Activated CD4-positive, alpha-beta T cell treated with anti-CD3 and anti-CD28 coated beads, Interleukin-2, amount 50 U/mL, for 4 hours (primary cell): ENCODE data around the gene RALGAPA1.
"Not testable (repeated sequence)": the region's sequence is repeated elsewhere in the genome, so short reads cannot be mapped to it uniquely, and the experiment has no call there.

Source experiments
- DNase-seq, 2 experiments: peaks; one replicate each; pipeline ENCODE4 v3.0.0-alpha.2; 2020

Gene RALGAPA1

DNA sequence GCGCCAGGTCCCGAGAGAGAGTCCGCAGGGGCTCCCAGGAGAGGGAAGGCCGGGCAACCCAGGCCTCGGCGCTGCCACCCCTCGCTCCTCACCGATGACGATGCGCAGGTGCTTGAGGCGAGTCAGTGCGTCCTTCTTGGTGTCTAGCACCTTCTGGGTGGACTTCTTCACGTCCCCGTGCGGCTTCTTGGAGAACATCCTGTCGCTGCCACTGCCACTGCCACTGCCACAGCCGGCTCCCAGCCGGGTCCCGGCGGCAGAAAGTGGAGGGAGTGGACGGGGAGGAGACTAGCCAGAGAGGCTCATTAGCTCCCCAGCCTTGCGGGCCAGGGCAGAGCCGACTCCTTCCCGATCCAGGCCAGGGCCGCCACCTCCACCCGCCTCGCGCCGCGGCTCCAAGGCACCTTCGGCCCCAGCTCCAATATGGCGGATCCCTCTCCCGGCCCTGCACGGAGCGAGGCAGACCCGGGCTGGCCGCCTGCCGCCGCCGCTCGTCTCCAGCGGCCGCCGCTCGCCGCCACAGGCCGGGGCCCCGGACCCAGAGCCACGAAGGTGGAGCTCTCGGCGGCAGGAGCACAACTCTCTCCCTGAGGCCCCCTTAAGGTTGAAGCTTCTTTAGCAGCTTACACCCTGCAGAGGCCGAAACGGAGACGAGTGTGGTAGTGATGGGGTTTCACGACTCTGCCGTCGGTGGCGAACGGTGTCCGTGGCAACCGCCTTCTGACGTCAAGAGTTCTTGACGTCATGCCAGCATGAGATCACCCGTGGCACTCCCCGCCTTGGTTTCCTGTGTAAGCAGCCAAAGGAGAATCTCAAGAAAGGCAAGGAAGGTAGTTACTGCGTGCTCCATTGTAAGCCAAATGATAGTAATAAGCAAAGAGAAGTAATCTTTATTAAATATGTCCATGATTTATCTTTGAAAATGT, at the start of gene RALGAPA1:
Gene RALGAPA1, minus strand, starts transcription at position 658 of the 926 bp plus-strand sequence. Its CDS starts 460 bp downstream, at position 198.
- peak; percentile 92 for DNase-seq

DNA sequence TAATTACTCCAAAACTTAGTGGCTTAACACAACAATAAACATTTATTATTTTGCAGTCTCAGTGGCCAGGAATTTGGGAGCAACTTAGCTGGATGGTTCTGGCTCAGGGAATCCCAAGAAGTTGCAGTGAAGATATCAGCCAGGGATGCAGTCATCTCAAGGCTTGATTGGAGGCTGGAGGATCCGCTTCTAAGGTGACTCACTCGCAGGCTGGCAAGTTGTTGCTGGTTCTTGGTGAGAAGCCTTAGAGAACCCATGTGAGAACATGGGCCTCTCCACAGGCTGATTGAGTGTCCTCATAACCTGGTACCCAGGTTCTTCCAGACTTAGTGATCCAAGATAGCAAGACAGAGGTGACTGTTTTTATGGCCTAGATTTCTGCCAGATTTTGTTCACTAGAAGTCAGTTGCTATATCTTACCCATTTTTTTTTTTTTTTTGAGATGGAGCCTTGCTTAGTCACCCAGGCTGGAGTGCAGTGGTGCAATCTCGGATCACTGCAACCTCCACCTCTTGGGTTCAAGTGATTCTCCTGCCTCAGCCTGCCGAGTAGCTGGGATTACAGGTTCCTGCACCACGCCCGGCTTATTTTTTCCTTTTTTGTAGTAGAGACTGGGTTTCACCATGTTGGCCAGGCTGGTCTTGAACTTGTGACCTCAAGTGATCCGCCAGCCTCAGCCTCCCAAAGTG, 49.6 kb upstream of the RALGAPA1 start:
- no peak for DNase-seq

DNA sequence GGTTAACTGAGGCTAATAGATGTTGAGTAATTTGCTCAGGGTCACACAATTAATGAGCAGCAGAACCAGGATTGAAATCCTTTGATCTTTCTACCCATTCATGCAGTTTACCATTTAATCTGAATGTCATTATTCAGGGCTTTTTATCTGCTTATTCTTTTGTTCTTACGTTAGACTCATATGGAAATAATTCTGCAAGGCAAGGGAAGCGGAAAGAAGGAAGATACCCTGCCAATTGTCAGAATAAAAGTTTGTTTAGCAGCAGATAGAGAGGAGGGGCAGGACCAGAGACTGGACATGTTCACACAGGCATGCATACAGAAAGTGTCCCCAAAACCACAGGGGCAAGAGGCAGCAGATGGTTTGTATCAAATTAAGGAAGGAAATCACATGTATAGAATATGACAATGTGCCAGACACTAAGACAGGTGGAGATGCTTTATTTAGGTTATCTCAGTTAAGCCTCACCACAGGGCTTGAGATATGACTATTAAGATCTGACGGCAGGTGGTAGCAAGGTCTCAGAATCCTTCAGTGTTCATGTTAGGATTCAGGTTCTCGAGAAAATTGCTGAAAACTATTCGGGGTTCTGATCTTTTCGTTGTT, 46.9 kb upstream of the RALGAPA1 start:
- no peak for DNase-seq

DNA sequence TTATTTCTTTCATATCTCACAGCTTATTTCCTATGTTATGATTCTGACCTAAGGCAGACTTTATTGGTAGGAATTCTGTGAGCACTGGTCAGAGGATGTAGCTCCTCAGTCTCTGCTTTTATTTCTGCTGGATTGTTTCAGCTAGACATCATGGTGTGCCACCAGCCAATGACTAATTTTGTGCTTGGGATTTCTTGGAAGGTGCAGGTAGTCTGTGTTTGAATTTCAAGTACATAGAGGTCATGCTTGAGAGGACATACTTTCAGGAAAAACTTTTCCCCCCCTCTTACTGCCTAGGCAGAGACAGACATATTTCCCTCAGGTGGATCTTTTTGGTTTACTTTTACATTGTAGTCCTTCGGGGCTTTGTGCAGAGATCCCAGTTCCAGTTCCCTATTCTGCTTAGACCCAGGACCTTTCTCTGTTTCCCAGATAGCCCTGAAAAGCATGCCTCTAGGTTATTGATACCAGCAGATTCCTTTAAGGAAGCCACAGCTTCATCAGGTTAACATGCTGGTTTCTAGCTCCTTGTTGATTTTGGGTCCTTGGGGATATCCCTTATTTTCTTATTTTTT, 45.7 kb upstream of the RALGAPA1 start:
- DNase-seq = no peak

DNA sequence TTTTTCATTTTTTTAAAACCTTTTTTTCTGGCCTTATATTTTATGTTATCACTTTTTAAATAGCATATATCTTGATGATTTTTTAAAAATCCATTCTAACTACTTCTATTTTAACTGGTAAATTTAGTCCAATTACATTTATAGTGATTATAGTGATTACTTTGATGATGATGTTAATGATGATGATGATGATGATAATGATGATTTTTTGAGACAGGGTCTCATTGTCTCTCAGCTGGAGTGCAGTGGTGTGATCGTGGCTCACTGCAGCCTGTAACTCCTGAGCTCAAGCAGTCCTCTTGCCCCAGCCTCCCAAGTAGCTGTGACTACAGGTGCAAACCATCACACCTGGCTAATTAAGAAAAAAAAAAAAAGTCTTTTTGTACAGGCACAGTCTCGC, 44.1 kb upstream of the RALGAPA1 start:
- DNase-seq = no peak

DNA sequence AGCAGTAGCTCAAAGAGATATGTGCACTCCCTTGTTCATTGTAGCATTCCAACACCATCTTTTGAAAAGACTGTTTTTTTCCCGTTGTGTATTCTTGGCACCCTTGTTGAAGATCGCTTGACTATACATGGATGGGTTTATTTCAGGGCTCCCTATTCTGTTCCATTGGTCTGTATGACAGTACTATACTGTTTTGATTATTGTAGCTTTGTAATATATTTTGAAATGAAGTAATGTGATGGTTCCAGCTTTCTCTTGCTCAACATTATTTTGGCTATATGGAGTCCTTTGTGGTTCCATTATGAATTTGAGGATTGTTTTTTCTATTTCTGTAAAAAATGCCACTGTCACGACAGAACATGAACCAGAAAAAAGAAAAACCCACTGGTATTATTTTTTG, 42.7 kb upstream of the RALGAPA1 start:
- DNase-seq = no peak

DNA sequence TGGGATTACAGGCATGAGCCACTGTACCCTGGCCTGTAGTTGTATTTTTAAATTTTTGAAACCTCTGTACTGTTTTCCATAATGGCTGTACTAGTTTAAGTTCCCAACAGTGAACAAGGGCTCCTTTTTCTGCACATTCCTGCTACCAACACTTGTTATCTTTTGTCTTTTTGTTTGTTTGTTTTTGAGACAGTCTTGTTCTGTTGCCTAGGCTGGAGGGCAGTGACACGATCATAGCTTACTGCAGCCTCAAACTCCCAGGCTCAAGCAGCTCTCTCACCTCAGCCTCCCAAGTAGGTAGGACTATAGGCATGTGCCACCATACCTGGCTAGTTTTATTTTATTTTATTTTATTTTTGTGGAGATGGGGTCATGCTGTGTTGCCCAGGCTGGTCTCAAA, 40.0 kb upstream of the RALGAPA1 start:
- no peak for DNase-seq

DNA sequence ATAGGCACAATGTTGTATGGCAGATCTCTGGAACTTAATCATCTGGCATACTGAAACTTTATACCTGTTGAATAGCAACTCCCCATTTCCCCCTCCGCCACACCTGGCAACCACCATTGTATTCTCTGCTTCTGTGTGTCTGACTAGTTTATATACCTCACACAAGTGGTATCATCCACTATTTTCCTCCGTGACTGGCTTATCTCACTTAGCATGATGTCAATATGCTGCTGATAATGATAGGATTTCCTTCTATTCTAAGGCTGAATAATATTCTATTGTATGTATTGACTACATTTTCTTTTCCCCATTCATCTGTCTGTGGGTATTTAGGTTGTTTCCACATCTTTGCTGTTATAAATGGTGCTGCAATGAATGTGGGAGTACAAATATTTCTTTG, 38.5 kb upstream of the RALGAPA1 start:
- no peak for DNase-seq

DNA sequence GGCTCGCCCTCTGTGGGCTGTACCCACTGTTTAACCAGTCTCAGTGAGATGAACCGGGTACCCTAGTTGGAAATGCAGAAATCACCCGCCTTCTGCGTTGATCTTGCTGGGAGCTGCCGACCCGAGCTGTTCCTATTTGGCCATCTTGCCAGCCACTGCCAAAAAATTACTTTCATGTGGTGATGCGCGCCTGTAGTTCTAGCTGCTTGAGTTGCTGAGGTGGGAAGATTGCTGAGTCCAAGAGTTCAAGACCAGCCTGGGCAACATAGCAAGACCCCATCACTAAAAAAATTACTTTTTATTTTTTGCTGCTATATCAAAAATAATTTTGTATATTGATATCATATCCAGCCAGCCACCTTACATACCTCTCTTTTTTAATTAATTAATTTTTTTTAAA, 35.4 kb upstream of the RALGAPA1 start:
- DNase-seq = no peak

DNA sequence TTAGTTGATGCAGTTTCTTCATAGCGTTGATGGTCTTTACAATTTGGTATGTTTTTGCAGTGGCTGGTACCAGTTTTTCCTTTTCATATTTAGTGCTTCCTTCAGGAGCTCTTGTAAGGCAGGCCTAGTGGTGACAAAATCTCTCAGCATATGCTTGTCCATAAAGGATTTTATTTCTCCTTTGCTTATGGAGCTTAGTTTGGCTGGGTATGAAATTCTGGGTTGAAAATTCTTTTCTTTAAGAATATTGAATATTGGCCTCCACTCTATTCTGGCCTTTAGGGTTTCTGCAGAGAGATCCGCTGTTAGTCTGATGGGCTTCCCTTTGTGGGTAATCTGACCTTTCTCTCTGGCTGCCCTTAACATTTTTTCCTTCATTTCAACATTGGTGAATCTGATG, 33.1 kb upstream of the RALGAPA1 start:
- DNase-seq = not testable (repeated sequence)

DNA sequence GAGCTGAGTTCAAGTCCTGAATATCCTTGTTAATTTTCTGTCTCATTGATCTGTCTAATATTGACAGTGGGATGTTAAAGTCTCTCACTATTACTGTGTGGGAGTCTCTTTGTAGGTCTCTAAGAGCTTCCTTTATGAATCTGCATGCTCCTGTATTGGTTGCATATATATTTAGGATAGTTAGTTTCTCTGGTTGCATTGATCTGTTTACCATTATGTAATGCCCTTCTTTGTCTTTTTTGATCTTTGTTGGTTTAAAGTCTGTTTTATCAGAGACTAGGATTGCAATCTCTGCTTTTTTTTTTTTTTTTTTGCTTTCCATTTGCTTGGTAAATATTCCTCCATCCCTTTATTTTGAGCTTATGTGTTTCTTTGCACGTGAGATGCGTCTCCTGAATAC, 32.6 kb upstream of the RALGAPA1 start:
- not testable (repeated sequence) for DNase-seq

DNA sequence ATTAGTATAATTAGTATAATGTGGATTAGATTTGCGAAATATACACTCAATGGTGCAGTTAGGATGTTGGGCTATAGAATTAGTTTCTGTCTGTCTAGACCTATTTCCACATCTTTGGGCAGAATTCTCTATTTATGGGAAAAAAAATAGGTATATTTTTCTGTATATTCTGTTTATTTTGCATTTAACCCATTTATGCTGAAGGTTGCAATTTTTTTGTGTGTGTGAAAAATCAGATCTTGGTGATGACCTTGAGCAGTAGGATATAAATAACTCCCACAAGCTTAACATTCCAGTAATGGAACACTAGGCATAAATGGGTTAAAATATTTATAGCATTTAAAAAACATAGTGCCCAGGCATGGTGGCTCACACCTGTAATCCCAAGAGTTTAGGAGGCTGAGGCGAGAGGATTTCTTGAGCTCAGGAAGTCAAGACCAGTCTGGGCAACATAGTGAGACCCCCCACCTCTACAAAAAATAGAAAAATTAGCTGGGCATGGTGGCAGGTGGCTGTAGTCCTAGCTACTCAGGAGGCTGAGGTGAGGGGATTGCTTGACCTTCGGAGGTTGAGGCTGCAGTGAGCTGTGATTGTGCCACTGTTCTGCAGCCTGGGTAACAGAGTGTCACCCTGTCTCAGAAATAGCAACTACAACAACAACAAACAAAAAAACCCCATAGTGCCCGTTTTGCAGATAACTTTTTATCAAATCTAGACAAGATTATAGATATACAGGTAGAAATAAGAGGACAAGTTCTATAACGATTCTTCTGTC, 26.3 kb upstream of the RALGAPA1 start:
- DNase-seq = no peak

DNA sequence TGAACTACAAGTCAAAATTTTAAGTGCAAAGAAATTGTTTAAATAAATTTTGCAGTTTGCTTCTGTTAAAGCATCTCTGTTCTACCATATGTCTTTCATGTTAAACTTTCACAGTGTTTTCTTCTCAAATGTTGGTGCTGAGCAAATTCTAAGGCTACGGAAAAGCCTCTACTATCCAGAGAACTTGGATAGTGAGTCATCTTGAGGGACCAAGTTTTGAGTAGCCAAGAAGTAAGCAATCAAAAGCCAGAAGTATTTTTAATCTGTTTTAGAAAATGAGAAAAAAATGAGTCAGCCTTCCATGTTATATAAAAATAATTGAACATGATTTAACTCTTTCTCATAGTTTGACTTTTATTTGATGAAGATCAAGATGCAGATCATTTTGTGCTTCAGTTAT, 20.4 kb upstream of the RALGAPA1 start:
- no peak for DNase-seq

DNA sequence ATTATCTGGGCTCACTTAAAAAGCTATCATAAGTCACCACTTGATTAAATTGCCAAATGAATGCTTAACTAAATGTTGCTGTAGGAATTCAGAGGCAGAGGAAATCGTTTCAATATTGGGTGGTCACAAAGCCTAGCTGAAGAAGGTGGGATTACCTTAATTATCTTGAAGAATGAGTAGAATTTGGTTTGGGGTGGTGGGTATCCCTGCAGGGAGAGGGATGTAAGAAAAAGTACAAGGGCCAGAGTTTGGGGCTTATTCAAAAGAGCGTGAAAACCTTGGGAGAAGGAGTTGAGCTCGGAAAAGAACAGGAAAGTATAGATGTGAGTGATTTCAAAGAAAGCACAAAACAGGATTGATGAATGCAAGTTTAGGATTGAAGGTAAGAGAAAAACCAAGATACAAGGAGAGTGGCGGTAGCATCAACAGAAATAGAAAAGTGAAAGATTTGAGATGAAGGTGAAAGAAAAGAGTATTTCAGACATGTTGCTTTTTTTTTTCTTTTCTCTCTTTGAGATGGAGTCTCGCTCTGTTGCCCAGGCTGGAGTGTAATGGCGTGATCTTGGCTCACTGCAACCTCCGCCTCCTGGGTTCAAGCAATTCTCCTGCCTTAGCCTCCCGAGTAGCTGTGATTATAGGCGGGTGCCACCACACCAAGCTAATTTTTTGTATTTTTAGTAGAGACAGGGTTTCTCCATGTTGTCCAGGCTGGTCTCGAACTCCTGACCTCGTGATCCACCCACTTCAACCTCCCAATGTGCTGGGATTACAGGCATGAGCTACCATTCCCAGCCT, 18.8 kb upstream of the RALGAPA1 start:
- no peak for DNase-seq

DNA sequence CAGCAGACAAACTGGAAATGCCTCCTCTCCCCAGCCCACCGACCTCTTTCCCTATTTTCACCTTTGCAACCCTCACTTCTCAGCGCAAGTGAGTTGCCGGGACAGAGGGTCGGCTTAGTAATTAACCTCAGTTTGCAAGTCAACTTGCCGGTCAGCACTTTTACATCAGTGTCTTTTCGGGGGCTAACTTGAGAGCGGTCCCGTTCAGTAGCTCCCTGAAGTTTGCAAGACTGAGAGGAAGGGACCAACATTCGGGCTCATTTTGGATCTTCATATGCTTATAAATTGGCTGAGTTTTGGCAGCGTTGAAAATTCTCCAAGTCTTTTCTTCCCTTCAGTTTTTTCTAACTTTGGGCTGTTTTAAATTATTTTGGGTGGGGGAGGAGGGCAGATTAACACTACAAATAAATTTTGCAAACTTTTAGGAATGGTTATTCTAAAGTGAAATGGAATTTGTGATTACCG, 17.9 kb upstream of the RALGAPA1 start:
- no peak for DNase-seq

DNA sequence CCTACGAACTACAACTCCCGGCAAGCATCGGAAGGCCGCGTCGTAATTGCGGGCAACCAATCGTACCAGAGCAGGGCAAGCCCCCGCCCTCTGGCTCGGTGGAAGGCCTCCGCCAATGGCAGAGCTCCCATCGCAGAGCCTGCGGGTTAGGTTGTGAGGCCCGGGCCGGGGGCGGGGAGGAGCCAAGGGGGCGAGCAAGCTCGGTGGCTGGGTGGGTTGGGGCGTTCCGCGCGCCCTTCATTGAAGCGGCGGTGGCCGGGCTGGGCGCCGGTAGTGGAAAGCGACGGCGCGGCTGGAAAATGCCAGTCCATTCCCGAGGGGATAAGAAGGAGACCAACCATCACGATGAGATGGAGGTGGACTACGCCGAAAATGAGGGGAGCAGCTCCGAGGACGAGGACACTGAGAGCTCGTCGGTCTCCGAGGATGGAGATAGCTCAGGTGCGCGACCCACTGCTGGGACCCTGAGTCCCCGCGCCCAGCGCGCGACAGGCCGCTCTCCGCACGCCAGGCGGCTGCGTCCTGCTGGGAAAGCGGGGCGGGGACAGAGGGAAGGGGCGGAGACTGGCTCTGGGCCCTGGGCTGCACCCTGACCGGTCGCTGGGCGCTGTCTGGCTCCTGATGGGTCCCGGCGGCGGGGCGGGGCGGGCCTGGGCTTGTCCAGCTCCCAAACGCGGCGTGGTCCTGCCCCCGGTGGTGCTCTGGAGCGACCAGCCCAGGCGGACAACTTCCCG, 17.3 kb upstream of the RALGAPA1 start, which contains the start of gene BRMS1L:
Gene BRMS1L, plus strand, starts transcription at position 121 of the 734 bp plus-strand sequence. Its CDS starts 179 bp downstream, at position 300.
- peak; percentile 96 for DNase-seq

DNA sequence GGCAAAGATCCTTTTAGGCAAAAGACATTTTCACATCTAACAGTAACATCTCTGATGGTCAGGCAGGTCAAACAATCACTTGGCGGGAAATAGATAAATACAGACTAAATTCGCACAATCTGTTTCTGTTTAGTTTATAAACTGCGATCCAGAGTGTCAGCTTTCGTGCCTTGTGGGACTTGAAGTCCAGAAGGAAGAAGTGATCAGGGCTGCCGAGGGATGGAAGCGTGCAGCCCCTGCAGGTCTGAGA, 16.8 kb upstream of the RALGAPA1 start:
- DNase-seq = no peak

DNA sequence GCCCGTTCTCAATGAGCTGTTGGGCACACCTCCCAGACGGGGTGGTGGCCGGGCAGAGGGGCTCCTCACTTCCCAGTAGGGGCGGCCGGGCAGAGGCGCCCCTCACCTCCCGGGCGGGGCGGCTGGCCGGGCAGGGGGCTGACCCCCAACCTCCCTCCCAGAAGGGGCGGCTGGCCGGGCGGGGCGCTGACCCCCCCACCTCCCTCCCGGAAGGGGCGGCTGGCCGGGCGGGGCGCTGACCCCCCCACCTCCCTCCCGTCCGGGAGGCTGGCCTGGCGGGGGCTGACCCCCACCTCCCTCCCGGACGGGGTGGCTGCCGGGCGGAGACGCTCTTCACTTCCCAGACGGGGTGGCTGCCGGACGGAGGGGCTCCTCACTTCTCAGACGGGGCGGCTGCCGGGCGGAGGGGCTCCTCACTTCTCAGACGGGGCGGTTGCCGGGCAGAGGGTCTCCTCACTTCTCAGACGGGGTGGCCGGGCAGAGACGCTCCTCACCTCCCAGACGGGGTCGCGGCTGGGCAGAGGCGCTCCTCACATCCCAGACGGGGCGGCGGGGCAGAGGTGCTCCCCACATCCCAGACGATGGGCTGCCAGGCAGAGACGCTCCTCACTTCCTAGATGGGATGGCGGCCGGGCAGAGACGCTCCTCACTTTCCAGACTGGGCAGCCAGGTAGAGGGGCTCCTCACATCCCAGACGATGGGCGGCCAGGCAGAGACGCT, 15.5 kb upstream of the RALGAPA1 start:
- not testable (repeated sequence) for DNase-seq

DNA sequence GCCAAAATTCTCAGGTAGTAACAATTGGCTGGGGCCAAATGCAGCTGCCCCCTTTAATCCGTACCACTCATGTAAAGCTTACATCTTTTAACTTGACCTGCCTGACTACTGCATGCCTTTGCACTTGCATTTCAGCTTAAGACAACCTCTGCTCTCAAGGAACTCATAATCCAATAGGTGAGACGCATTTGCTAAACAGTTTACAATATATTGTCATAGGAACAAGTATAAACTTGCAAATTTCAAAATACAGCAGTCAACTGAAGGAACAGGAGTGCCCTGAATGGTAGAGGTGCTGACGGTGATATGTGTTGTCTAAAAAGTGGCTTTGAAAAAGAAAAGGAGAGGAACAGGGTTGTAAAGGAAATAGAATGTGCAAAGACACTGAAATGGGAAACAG, 13.4 kb upstream of the RALGAPA1 start:
- no peak for DNase-seq
